B cell (primary cell): ENCODE measurements around the gene PCDH9.

Experiments used
- CTCF ChIP-seq: fragments of 200-600 bp; IDR thresholded peaks from one replicate; pipeline ENCODE4 v1.8.0; 2022; ENCODE audit warnings: antibody characterized with exemption, mild to moderate bottlenecking
- EZH2 ChIP-seq: IDR thresholded peaks from 2 replicates; pipeline ENCODE4 v1.6.1; 2012; ENCODE audit warnings: borderline replicate concordance, low read depth, mild to moderate bottlenecking, moderate library complexity, low read length; ENCODE audit not compliant: insufficient read depth, poor library complexity, severe bottlenecking

- TF ChIP-seq CTCF, result no peak
- no peak for TF ChIP-seq EZH2
Measured at GRCh38 chr13:67131393-67131792, 98.7 kb downstream of the PCDH9 start.
